GM21390 (cell line): ENCODE data around the gene INMT.

Experiments used
- ATAC-seq: cut with Tn5 transposase; IDR thresholded peaks from one replicate; pipeline ENCODE4 v1.9.1; 2021; ENCODE audit not compliant: unreplicated experiment

Gene INMT

DNA sequence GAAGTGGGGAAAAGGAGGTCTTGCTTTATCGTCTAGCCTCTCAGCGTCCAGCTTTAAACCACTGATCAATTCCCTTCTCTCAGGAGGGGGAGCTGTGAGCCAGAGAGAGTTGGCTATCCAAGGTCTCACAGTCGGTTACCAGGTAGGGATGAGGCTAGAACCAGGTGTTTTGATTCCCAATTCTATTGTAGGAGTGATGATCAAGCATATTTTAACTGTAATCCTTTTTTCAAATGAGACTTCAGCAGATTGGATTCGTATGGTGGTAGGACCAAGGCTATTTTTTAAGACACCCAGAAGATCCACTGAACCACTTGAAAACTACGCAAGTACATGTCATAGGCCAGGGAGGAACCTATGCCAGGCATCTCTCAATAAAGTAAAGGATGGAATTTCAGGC lies 27.6 kb downstream of the INMT start:
- no peak for ATAC-seq

- ATAC-seq, result no peak
These were observed 29.0 kb downstream of the INMT start for GRCh38 chr7:30780941-30781340.

DNA sequence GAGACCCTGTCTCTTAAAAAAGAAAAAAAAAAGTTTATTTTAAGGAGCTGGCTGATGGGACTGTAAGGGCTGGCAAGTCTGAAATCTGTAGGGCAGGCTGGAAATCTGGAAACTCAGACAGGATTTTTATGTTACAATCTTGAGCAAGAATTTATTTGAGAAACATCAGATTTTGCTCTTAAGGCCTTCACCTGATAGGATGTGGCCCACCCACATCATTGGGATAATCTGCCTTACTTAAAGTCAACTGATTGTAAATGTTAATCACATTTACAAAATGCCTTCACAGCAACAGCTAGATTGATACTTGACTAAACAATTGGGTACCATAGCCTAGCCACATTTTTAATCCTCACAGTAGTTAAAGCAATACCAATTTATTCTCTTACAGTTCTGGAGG lies 30.8 kb downstream of the INMT start:
- ATAC-seq, result no peak

- no peak for ATAC-seq
These were observed 33.9 kb downstream of the INMT start for GRCh38 chr7:30785786-30786185.

- no peak for ATAC-seq
These were observed 35.6 kb downstream of the INMT start for GRCh38 chr7:30787486-30787885.

- ATAC-seq, result no peak
These were observed 36.9 kb downstream of the INMT start for GRCh38 chr7:30788640-30789333.

- no peak for ATAC-seq
These were observed 37.4 kb downstream of the INMT start for GRCh38 chr7:30789334-30789711.

DNA sequence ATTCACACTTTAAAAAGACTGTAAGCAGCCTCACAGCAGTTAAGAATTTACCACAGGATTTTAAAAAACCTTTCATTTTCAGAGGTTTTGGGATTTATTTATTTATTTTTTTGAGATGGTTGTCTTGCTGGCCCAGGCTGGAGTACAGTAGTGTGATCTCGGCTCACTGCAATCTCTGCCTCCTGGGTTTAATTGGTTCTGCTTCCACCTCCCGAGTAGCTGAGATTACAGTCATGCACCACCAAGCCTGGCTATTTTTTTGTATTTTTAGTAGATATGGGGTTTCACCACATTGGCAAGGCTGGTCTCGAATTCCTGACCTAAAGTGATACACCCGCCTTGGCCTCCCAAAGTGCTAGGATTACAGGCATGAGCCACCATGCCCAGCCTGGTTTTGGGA lies 38.4 kb downstream of the INMT start:
- ATAC-seq, result no peak

DNA sequence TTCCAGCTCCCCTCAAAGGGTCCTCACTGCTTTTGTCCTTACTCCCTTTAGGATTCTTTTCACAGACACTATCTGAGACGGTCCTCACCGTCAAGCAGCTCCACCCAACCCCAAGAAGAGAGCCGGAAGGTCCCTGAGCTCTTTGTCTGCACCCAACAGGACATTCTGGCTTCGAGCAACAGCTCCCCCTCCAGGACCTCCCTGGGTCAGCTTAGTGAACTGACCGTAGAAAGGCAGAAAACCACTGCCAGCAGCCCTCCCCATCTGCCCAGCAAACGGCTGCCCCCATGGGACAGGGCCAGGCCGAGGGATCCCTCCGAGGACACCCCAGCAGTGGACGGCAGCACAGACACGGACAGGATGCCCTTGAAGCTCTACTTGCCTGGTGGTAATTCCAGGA lies 39.2 kb downstream of the INMT start:
- no peak for ATAC-seq

DNA sequence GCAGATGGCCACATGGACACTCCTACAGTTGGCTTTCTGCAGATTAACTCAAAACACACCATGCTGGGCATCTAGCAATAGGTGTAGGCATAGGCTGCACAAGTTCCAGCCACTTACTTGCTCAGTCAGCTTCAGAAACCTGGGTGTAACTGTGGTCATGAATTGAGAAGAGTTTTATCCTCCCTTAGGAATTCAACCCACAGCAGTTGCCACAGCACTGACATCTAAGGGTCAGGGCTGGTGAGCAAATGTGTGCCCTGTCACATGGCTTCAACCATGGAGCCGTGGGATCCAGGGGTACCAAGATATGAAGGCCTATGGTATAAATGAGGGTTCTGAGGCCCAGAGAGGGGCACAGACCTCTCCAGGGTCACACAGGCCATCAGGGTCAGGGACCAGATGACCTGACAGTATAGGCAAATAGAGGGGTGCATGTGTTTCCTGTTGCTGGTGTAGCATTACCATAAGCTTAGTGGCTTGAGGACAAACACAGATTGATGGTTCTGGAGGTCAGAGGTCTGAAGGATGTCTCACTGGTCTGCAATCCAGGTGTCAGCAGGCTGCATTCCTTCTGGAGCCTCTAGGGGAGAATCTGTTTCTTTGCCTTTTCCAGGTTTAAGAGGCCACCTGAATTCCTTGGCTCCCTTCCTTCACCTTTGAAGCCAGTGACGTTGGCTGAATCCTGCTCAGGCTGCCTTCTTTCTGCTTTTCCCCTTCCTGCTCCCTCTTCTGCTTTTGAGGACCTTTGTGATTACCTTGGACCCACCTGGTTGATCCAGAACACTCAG lies 43.4 kb downstream of the INMT start:
- no peak for ATAC-seq

- no peak for ATAC-seq
These were observed 44.4 kb downstream of the INMT start for GRCh38 chr7:30796105-30796869.

GRCh38 chr7:30797176-30798040 lies 45.5 kb downstream of the INMT start:
- no peak for ATAC-seq

DNA sequence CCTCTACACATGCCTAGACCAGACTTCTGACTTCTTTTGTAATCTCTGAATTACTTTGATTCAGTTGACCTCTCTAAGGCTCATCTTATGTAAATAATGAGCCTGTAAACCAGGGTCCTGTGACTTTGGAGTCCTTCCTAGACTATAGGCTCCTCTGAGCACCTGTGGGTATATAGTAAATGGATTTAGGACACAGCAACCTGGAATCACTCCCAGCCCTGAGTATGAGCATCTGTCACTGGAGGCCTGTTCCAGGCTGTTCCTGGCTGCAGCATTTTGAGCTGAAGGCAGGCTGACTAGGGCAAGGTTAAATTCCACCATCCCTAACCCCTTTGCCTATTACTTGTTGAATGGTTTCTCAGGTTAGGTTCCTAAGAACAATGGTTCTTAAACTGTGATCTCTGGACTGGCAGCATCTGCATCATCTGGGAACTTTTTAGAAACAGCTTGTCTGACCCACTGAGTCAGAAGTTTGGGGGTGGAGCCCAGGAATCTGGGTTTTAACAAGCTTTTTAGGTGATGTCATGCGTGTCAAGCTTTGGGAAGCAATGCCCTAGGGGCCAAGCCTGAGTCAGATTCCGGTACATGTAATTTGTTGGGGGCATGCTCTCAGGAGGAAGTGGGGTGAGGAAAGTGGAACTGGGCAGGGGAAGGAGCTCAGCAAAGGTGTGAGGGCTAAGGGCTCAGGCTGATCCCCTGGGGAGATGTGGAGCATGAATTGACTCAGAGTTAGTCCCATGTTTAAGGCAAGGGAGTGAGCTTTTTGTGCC lies 47.5 kb downstream of the INMT start:
- peak; percentile 74 for ATAC-seq

- ATAC-seq, result no peak
These were observed 48.2 kb downstream of the INMT start for GRCh38 chr7:30799976-30800661.

- ATAC-seq, result peak; percentile 23
These were observed 48.9 kb downstream of the INMT start for GRCh38 chr7:30800785-30801252.

GRCh38 chr7:30802812-30803211 lies 50.9 kb downstream of the INMT start:
- ATAC-seq, result no peak

- ATAC-seq, result no peak
These were observed 52.2 kb downstream of the INMT start for GRCh38 chr7:30804078-30804661.

DNA sequence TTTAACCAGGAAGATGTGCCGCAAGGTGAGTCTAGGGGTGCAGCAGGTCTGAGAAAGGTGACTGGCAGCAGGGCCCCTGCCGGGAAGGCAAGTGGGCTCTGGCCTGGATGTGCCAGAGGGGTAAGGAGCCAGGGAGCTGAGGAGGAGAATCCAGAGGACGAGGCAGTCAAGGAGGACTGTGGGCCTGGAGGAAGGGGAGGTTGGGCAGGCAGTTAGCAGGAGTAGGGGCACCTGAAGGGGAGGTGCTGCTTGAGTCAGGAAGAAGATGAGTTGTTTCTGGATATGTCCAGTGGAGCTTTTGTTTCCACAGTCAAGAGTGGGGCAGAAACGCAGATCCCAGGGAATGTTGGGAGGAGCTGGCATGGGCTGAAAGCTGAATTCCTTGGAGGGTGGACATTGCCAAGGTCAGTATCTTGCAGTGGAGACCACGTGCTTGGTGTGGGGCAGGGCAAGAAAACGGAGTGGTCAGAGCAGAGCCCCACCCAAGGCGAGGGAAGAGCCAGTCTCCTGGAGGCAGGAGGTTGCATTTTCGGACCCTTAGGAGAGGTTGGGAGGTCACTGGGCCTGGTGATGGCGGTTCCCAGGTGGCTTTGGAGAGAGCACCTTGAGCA lies 53.3 kb downstream of the INMT start:
- no peak for ATAC-seq

DNA sequence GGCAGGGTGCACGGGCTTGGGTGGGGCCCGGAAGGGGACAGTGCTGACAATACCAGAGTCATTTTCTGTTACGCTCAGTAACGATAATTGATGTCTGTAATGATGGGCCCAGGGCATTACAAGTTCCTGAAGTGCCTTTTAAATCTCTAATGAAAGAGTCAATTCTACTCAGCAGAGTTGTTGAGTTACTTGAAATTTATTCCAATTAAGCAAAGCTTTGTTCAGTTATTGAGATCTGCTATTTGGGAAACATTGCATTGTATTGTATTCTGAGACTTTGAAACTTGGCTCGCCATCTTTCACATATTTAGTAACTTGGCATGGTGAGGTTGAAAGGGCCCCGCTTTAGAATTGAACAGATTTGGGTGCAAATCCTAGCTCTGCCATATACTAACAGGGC lies 54.0 kb downstream of the INMT start:
- ATAC-seq, result no peak
